ENCODE data around the gene UBA6. TPM values are rescaled to one million over a fixed set of nuclear protein-coding genes. Genes with fewer than 3 reads are reported as not detected.
A peak's percentile ranks its signal among the peaks of the same experiment; 100 is the strongest.

The UBA6 gene
- total RNA-seq, 1 experiment from 2014 or later, result 81.5 TPM

DNA sequence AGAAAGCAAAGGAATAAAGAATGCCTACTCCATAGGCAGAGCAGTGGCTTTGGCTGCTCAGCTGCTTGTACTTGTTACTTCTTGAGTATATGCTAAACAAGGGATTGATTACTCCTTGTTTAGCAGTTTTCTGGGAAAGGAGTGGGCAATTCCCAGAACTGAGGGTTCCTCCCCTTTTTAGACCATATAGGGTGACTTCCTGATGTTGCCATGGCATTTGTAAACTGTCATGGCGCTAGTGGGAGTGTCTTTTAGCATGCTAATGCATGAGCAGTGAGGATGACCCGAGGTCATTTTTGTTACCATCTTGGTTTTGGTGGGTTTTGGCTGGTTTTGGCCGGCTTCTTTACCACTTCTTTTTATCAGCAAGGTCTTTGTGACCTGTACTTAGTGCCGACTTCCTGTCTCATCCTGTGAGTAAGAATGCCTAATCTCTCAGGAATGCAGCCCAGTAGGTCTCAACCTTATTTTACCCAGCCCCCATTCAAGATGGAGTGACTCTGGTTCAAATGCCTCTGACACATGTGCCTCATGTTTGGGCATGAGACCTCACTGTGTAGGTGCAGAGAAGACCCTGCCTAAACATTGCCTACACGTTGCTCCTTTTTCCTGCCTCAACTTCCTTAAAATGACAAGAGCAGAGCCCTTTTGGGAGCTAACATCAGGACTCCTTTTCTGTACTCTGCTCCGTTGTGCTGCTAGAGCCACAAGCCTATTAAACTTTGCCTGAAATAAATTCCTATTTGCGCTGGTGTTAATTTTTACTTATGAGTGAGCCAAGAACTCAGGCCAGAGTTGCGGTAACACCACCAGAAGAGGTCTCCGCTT is 21.0 kb upstream of the UBA6 start (continued):
- TF ChIP-seq EMX1 (CRISPR knock-in tag; IDR thresholded peaks at IDR 0.05) (peak; percentile 96), ATF1 (CRISPR knock-in tag; IDR thresholded peaks at IDR 0.05) (no peak), ZNF671 (CRISPR knock-in tag; IDR thresholded peaks at IDR 0.05) (peak; percentile 94), ETV6 (CRISPR knock-in tag; IDR thresholded peaks at IDR 0.05) (no peak), ELF4 (CRISPR knock-in tag; IDR thresholded peaks at IDR 0.05; ENCODE audit: low read depth) (no peak), SOX15 (CRISPR knock-in tag; IDR thresholded peaks at IDR 0.05) (no peak), KAT7 (CRISPR knock-in tag; IDR thresholded peaks at IDR 0.05; ENCODE audit: borderline replicate concordance) (no peak), FOXK1 (CRISPR knock-in tag; IDR thresholded peaks at IDR 0.05) (no peak), ZNF423 (CRISPR knock-in tag; IDR thresholded peaks at IDR 0.05) (peak; percentile 79)
- TF ChIP-seq, protein P1, sequence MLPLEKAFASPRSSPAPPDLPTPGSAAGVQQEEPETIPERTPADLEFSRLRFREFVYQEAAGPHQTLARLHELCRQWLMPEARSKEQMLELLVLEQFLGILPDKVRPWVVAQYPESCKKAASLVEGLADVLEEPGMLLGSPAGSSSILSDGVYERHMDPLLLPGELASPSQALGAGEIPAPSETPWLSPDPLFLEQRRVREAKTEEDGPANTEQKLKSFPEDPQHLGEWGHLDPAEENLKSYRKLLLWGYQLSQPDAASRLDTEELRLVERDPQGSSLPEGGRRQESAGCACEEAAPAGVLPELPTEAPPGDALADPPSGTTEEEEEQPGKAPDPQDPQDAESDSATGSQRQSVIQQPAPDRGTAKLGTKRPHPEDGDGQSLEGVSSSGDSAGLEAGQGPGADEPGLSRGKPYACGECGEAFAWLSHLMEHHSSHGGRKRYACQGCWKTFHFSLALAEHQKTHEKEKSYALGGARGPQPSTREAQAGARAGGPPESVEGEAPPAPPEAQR (CRISPR knock-in tag; IDR thresholded peaks at IDR 0.05), result peak; percentile 99
- TF ChIP-seq, protein P2, sequence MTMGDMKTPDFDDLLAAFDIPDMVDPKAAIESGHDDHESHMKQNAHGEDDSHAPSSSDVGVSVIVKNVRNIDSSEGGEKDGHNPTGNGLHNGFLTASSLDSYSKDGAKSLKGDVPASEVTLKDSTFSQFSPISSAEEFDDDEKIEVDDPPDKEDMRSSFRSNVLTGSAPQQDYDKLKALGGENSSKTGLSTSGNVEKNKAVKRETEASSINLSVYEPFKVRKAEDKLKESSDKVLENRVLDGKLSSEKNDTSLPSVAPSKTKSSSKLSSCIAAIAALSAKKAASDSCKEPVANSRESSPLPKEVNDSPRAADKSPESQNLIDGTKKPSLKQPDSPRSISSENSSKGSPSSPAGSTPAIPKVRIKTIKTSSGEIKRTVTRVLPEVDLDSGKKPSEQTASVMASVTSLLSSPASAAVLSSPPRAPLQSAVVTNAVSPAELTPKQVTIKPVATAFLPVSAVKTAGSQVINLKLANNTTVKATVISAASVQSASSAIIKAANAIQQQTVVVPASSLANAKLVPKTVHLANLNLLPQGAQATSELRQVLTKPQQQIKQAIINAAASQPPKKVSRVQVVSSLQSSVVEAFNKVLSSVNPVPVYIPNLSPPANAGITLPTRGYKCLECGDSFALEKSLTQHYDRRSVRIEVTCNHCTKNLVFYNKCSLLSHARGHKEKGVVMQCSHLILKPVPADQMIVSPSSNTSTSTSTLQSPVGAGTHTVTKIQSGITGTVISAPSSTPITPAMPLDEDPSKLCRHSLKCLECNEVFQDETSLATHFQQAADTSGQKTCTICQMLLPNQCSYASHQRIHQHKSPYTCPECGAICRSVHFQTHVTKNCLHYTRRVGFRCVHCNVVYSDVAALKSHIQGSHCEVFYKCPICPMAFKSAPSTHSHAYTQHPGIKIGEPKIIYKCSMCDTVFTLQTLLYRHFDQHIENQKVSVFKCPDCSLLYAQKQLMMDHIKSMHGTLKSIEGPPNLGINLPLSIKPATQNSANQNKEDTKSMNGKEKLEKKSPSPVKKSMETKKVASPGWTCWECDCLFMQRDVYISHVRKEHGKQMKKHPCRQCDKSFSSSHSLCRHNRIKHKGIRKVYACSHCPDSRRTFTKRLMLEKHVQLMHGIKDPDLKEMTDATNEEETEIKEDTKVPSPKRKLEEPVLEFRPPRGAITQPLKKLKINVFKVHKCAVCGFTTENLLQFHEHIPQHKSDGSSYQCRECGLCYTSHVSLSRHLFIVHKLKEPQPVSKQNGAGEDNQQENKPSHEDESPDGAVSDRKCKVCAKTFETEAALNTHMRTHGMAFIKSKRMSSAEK (CRISPR knock-in tag; IDR thresholded peaks at IDR 0.05; ENCODE audit: borderline replicate concordance), result peak; percentile 99
- TF ChIP-seq, protein P3, sequence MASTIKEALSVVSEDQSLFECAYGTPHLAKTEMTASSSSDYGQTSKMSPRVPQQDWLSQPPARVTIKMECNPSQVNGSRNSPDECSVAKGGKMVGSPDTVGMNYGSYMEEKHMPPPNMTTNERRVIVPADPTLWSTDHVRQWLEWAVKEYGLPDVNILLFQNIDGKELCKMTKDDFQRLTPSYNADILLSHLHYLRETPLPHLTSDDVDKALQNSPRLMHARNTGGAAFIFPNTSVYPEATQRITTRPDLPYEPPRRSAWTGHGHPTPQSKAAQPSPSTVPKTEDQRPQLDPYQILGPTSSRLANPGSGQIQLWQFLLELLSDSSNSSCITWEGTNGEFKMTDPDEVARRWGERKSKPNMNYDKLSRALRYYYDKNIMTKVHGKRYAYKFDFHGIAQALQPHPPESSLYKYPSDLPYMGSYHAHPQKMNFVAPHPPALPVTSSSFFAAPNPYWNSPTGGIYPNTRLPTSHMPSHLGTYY (CRISPR knock-in tag; IDR thresholded peaks at IDR 0.05), result peak; percentile 98

DNA sequence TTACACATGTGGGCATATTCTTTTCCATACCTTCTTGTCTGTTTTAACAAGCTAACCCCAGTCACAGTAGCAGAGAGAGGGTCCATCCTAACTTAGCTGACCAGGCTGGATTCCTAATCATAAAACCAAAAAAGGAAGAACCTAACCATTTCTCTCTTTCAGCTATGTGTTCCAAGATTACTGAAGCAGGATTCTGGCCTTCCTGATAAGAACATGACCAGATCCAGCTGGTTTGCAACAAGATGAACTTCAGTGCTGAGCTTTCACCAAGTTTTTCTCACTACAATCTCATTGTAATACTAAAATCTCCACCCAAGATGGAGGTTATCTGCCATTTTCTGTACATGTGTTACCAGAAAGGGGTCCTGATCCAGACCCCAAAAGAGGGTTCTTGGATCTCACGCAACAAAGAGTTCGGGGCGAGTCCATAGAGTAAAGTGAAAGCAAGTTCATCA is 20.4 kb upstream of the UBA6 start:
- POLR2A ChIA-PET, result no interaction called here
- ATAC-seq (no peak), DNase-seq (ENCODE audit: low spot score) (no peak)
- peaks cover 8% of the 10 kb centered on the region for H3K9me3 Mint-ChIP-seq
- no peak overlapping the region for H3K4me3 Mint-ChIP-seq
- H3K36me3 Mint-ChIP-seq, result peaks cover 29% of the 10 kb centered on the region
- CTCF ChIA-PET, result interaction anchor here (1.1 to 1.2 kb wide), 2 partner anchors 8 to 20 kb away, joined by 4 to 5 read pairs; partner anchors contain the start of gene UBA6
- peak overlapping the region; percentile 88 for H3K27ac Mint-ChIP-seq
- no peaks in the 10 kb centered on the region for H3K27me3 Mint-ChIP-seq (ENCODE audit: low read depth)
- H3K4me1 Mint-ChIP-seq, result peaks cover 26% of the 10 kb centered on the region
- TF ChIP-seq ZNF416 (CRISPR knock-in tag; IDR thresholded peaks at IDR 0.05) (no peak), ZNF232 (CRISPR knock-in tag; IDR thresholded peaks at IDR 0.05) (no peak), CBFB (CRISPR knock-in tag; IDR thresholded peaks at IDR 0.05; ENCODE audit: low read depth) (no peak), SOX15 (CRISPR knock-in tag; IDR thresholded peaks at IDR 0.05) (no peak), MYBL2 (CRISPR knock-in tag; IDR thresholded peaks at IDR 0.05) (no peak), MXD4 (CRISPR knock-in tag; IDR thresholded peaks at IDR 0.05; ENCODE audit: borderline replicate concordance) (no peak), NR2C2 (CRISPR knock-in tag; IDR thresholded peaks at IDR 0.05) (no peak), ATF1 (CRISPR knock-in tag; IDR thresholded peaks at IDR 0.05) (no peak), ZBTB21 (CRISPR knock-in tag; IDR thresholded peaks at IDR 0.05; ENCODE audit: borderline replicate concordance) (no peak), CREB1 (CRISPR knock-in tag; IDR thresholded peaks at IDR 0.05) (no peak), TEAD1 (CRISPR knock-in tag; IDR thresholded peaks at IDR 0.05) (no peak), ZNF121 (CRISPR knock-in tag; IDR thresholded peaks at IDR 0.05) (no peak)
- TF ChIP-seq, protein P4, sequence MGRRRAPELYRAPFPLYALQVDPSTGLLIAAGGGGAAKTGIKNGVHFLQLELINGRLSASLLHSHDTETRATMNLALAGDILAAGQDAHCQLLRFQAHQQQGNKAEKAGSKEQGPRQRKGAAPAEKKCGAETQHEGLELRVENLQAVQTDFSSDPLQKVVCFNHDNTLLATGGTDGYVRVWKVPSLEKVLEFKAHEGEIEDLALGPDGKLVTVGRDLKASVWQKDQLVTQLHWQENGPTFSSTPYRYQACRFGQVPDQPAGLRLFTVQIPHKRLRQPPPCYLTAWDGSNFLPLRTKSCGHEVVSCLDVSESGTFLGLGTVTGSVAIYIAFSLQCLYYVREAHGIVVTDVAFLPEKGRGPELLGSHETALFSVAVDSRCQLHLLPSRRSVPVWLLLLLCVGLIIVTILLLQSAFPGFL (CRISPR knock-in tag; IDR thresholded peaks at IDR 0.05; ENCODE audit: borderline replicate concordance), result no peak
- TF ChIP-seq, protein P3 (CRISPR knock-in tag; IDR thresholded peaks at IDR 0.05), result no peak
- TF ChIP-seq, protein P5, sequence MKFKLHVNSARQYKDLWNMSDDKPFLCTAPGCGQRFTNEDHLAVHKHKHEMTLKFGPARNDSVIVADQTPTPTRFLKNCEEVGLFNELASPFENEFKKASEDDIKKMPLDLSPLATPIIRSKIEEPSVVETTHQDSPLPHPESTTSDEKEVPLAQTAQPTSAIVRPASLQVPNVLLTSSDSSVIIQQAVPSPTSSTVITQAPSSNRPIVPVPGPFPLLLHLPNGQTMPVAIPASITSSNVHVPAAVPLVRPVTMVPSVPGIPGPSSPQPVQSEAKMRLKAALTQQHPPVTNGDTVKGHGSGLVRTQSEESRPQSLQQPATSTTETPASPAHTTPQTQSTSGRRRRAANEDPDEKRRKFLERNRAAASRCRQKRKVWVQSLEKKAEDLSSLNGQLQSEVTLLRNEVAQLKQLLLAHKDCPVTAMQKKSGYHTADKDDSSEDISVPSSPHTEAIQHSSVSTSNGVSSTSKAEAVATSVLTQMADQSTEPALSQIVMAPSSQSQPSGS (CRISPR knock-in tag; IDR thresholded peaks at IDR 0.05; ENCODE audit: borderline replicate concordance, low read depth), result no peak
- TF ChIP-seq, protein P6, sequence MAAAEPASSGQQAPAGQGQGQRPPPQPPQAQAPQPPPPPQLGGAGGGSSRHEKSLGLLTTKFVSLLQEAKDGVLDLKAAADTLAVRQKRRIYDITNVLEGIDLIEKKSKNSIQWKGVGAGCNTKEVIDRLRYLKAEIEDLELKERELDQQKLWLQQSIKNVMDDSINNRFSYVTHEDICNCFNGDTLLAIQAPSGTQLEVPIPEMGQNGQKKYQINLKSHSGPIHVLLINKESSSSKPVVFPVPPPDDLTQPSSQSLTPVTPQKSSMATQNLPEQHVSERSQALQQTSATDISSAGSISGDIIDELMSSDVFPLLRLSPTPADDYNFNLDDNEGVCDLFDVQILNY (CRISPR knock-in tag; IDR thresholded peaks at IDR 0.05), result no peak
